Esophagus muscularis mucosa (tissue), 4 donors: ENCODE measurements around the gene CARS1.

Experiments
- EP300 ChIP-seq: sonication (generic); formaldehyde crosslinking; IDR thresholded peaks from one replicate; pipeline ENCODE4 v1.6.1; 2017; ENCODE audit warnings: antibody characterized with exemption
- POLR2A ChIP-seq: fragments of 450-650 bp; IDR thresholded peaks from one replicate; pipeline ENCODE4 v1.6.1; 2017; ENCODE audit warnings: antibody characterized with exemption, moderate library complexity, mild to moderate bottlenecking, low read depth
- POLR2AphosphoS5 ChIP-seq, 2 donors: sonication (generic); formaldehyde crosslinking; IDR thresholded peaks; one replicate each; pipeline ENCODE4 v1.6.1; 2017; ENCODE audit warnings: antibody characterized with exemption in 2 of 2
- TF ChIP-seq, protein P1 (sequence below), 3 experiments: fragments of 200-600 bp in 2 of 3; fragments of 450-650 bp in 1 of 3; sonication (generic) in 2 of 3; IDR thresholded peaks; one replicate each; pipeline ENCODE4 v1.5.1; 2017 to 2019; ENCODE audit warnings: antibody characterized with exemption in 3 of 3, mild to moderate bottlenecking in 2 of 3, moderate library complexity in 1 of 3

DNA sequence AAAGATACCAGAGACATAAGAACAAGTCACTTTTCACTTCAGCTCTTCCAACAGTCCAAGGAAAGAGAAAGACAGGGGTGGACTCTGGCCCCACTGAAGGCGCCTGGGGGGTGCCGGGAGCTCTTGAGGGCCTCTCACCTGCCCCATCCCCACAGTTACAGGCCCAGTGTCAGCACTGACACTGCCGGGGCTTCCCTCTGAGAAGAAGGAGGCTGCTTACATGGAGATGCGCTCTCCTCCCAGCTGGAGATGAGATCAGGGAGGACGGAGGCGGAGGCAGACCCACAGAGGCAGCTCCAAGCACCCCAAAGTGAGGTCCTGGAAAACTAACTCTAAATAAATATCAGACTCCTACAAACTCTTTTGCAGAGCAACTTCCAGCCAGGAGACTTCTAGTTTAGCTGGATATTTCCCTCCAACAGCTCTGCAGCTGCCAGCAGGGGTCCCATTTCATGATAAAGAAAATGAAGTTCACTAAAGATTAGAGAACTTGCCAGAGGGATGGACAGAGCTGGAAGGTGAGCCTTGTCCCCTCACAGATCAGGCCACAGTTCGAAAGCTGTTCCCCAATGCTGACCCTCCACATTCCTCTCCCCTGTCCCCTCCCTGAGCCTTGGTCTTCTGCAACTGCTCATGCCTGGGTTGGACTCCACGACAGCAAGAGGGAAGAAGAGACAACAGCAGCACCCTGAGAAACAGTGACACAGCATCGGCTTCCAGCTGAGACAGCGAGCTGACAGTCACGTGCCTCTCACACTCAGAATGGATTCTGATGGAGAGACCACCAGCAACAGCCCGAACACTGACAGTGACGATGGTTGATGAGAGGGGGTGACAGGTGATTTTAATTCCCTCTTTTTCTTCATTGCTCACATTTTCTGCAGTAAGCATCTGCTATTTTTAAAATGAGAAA, 5.8 kb downstream of the CARS1 start:
- TF ChIP-seq, protein P1, sequence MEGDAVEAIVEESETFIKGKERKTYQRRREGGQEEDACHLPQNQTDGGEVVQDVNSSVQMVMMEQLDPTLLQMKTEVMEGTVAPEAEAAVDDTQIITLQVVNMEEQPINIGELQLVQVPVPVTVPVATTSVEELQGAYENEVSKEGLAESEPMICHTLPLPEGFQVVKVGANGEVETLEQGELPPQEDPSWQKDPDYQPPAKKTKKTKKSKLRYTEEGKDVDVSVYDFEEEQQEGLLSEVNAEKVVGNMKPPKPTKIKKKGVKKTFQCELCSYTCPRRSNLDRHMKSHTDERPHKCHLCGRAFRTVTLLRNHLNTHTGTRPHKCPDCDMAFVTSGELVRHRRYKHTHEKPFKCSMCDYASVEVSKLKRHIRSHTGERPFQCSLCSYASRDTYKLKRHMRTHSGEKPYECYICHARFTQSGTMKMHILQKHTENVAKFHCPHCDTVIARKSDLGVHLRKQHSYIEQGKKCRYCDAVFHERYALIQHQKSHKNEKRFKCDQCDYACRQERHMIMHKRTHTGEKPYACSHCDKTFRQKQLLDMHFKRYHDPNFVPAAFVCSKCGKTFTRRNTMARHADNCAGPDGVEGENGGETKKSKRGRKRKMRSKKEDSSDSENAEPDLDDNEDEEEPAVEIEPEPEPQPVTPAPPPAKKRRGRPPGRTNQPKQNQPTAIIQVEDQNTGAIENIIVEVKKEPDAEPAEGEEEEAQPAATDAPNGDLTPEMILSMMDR (IDR thresholded peaks at IDR 0.05): no peak
- no peak for TF ChIP-seq EP300
- TF ChIP-seq POLR2A: no peak
- TF ChIP-seq POLR2AphosphoS5 (IDR thresholded peaks at IDR 0.05): no peak
